T-helper 2 cell (primary cell): ENCODE measurements around the gene ASTE1.
"Not testable (repeated sequence)": the region's sequence is repeated elsewhere in the genome, so short reads cannot be mapped to it uniquely, and the experiment has no call there.

ENCODE experiments used
- DNase-seq, 5 experiments: peaks; one replicate each; pipeline versions ENCODE4 v3.0.0 to v3.0.0-alpha.2; 2012 to 2022

The ASTE1 gene

DNA sequence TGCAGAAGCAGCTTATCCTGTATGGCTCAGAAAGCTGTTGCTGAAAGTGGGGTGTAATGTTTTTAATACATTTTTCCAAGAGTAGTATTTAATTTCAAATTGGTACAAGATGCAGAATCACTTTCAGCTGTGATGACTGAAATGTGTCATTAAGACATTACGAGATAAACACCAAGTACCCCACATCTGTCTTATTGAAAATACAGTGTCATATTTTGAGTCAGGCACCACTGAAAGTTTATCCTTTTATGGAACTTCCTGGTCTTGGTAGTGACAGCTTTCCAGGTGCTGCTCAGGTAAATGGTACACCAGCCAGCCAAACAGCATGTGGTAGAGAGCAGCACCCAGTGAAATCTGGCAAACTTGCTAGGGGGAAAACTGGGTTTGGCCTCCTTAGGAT, 16.9 kb downstream of the ASTE1 start:
- peak in 1 of 5 experiments; percentile 41 for DNase-seq

GRCh38 chr3:131008326-131008725, 18.3 kb downstream of the ASTE1 start:
- no peak for DNase-seq

DNA sequence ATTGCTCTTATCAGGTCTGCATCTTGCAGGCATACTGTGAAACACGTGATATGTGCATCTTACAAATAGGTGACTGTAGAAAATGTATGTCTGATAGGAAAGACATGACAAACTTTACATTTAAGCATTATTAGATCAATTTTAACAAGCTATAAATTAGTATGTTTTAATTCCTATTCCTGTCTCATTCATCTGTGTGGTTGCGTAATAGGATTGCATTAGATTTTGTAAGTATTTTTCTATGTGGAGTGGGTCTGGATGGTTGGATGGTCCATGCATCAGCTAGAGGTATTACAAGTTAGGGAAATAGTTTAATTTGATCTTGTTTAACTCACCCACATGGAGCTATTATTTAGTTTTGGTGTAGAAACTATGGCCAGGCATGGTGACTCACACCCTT, 18.8 kb downstream of the ASTE1 start:
- DNase-seq: no peak

DNA sequence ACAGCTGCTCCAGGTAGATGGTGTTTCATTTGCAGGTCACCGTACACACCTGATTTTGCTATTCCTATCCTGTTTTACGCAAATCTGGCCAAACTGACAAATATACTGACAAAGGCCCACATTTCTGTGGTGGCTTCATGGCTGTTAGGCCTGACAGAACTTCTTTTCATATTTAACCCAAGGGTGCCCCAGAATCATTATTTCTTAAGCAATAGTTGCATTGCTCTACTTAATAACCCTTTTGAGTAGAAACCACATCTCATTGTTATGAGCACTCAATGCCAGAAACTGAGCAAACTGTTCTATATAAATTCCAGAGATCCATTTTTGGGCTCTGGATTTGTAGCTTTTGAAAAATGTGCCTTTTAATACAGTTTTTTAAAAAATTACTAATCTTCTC, 19.4 kb downstream of the ASTE1 start:
- DNase-seq: no peak

- DNase-seq: peak in 1 of 5 experiments; percentile 37
Observed at GRCh38 chr3:131004603-131005002, 22.0 kb downstream of the ASTE1 start.

DNA sequence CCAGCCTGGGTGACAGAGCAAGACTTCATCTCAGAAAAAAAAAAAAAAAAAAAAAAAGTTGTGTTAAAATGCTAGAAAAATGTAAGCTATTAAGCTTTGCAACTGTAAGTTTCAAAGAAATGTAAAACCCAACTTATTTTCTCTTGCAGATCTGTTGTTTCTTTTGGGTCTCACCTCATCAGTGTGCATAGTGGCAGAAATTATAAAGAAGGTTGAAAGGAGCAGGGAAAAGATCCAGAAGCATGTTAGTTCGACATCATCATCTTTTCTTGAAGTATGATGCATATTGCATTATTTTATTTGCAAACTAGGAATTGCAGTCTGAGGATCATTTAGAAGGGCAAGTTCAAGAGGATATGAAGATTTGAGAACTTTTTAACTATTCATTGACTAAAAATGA, 25.6 kb downstream of the ASTE1 start:
- no peak for DNase-seq

DNA sequence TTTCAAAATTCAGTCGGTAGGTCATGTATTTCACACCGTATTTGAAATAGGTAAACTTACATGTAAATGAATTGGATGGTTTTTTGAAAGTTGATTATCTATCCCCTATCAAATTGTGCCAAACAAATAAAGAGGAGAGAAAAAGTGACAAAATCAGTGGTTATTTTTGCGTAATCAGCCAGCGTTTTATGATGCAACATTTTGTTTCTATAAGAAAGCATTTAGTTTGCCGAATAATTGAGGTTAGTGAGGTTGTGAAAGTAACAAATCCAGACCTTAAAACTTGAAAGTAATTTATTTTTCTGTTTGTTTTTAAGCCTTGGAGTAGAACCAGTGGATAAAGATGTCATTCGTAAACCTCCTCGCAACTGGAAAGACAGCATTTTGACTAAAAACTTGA, 29.3 kb downstream of the ASTE1 start:
- no peak for DNase-seq

DNA sequence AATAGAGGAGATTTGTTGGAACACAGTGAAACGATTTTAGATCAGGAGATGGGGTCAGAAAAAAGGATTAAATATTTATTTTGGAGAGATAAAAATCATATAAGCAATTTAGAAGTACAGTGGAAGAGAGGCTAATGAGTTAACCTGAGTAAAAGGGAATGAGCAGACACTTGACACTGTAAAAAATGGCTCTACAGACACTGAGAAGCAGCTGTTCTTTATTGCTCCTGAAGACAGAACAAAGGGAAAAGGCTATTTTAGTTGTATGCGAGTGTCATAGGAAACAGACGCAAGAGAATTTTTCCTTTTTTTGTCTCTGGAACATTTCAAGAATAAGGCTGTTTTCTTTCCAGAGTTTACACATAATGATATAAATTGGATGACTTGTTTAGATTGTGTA, 34.3 kb downstream of the ASTE1 start:
- no peak for DNase-seq

GRCh38 chr3:130991126-130991525, 35.5 kb downstream of the ASTE1 start:
- DNase-seq: peak in 1 of 5 experiments; percentile 56

GRCh38 chr3:130990282-130990681, 36.3 kb downstream of the ASTE1 start:
- DNase-seq: peak in 1 of 5 experiments; percentile 32

GRCh38 chr3:130981469-130981868, 45.2 kb downstream of the ASTE1 start:
- DNase-seq: no peak

- DNase-seq: no peak
Observed at GRCh38 chr3:130979117-130979516, 47.5 kb downstream of the ASTE1 start.

DNA sequence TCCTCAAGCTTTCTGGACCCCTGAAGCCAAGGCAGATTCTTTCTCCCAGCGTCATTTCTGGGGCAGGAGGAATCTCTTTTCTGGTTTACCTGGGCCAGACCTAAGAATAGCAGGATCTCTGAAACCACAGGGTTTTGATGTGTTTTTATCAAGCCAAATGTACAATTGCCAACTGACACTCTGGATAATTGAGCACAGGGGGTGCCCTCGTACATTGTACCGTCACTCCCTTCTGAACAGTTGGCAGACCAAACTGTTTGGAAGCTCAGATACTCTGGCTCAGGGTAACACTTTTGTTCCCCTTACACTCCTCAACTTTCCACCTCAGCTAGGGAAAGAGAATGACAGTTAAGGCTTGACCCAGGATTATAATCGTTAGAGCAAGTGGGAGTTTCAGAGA, 49.9 kb downstream of the ASTE1 start:
- no peak for DNase-seq

- no peak for DNase-seq
Observed at GRCh38 chr3:130975251-130975650, 51.4 kb downstream of the ASTE1 start.

DNA sequence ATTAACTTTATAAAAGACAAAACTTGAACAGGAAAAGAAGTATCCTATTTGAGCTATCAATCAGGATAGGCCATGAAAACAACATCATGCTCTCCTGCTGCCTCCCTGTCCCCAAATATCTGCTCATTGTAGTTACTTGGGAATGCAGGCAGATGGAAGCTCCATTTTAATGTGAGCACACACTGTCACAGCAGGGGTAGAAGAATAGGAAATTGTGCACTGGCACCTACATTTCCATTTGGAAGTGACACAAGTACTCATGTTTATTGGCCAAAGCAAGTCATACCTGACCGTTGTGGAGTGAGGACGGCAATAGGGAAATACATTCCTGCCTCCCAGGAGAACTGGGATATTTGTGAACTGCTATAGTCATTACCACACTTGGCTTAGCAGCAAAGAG, 52.4 kb downstream of the ASTE1 start:
- DNase-seq: no peak

GRCh38 chr3:130973406-130973805, 53.2 kb downstream of the ASTE1 start:
- no peak for DNase-seq

DNA sequence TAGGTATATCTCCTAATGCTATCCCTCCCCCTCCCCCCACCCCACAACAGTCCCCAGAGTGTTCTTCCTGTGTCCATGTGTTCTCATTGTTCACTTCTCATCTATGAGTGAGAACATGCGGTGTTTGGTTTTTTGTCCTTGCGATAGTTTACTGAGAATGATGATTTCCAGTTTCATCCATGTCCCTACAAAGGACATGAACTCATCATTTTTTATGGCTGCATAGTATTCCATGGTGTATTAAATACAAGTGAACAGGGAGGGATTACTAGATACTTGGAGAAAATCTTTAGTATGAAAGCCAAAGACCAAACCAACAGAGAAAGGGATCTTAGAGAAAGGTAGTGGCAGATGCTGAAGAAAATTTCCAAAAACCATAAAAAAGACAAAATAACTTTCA, 54.0 kb downstream of the ASTE1 start:
- not testable (repeated sequence) for DNase-seq

GRCh38 chr3:130971208-130971607, 55.4 kb downstream of the ASTE1 start:
- no peak for DNase-seq

GRCh38 chr3:130969621-130970020, 57.0 kb downstream of the ASTE1 start:
- DNase-seq: no peak

DNA sequence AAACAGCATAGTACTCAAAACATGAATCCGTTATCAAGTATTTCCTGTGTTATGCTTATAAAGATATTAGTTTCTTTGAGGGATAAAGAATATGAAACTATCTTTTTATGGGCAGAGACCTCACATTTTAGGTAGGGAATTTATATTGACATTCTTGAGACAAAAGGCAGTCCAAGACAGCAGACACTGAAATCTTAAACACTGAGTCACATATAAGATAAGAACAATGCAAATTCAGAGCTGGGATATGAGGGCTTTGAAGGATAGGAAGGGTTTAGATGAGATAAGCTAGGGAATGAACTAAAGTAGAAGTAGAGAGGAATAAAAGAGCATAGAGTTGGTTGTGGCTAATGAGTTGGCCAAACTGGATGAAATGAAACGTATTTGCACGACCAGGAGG, 58.4 kb downstream of the ASTE1 start:
- DNase-seq: no peak

GRCh38 chr3:130967281-130967680, 59.3 kb downstream of the ASTE1 start:
- DNase-seq: no peak

DNA sequence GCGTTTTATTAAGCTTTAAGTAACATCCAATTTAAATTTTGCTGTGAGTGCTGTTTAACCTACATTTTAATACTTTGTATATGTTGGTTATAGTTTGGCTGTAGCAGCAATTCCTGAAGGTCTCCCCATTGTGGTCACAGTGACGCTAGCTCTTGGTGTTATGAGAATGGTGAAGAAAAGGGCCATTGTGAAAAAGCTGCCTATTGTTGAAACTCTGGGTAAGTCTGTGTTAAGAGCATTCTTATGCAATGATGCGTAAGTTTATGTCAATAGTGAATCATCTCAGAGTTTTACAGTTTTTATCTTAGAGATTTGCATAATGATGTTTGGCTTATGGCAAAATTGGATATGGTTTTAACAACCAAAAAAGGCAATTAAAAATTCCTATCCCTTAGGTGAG, 62.7 kb downstream of the ASTE1 start:
- no peak for DNase-seq
